Measurements from ENCODE around the gene MSL1. TPM values are rescaled to one million over a fixed set of nuclear protein-coding genes. Genes with fewer than 3 reads are reported as not detected.

The MSL1 gene
- total and polyA plus RNA-seq, 2 of the 13 experiments (the other 11 are each of a cell fraction or from before 2014, with no cell fraction given) = 63.8 to 88.5 TPM

DNA sequence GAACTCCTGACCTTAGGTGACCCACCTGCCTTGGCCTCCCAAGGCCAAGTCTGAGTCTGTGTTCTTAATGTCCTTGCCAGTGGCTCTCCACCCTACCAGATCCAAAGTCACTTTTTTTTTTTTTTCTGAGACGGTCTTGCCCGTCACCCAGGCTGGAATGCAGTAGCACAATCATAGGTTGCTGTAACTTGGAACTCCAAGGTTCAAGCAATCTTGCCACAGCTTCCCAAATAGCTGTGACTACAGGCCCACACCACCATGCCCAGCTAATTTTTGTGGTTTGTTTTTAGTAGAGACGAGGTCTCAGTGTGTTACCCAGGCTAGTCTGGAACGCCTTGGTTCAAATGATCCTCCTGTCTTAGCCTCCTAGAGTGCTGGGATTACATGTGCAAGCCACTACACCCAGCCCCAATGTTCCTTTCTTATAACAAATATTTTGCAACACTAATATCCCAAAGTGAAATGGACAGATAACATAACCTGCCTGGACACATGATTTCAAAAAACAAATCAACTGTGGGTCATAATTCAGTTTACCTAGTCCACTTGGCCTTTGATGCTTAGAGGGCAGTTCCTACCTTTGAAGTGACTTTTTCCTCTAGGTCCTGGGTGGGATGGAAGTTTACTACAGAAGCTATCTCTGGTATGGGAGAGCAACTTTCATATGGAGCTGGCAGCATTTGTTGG, 51.5 kb downstream of the MSL1 start (continued):
- TF ChIP-seq, protein P1, sequence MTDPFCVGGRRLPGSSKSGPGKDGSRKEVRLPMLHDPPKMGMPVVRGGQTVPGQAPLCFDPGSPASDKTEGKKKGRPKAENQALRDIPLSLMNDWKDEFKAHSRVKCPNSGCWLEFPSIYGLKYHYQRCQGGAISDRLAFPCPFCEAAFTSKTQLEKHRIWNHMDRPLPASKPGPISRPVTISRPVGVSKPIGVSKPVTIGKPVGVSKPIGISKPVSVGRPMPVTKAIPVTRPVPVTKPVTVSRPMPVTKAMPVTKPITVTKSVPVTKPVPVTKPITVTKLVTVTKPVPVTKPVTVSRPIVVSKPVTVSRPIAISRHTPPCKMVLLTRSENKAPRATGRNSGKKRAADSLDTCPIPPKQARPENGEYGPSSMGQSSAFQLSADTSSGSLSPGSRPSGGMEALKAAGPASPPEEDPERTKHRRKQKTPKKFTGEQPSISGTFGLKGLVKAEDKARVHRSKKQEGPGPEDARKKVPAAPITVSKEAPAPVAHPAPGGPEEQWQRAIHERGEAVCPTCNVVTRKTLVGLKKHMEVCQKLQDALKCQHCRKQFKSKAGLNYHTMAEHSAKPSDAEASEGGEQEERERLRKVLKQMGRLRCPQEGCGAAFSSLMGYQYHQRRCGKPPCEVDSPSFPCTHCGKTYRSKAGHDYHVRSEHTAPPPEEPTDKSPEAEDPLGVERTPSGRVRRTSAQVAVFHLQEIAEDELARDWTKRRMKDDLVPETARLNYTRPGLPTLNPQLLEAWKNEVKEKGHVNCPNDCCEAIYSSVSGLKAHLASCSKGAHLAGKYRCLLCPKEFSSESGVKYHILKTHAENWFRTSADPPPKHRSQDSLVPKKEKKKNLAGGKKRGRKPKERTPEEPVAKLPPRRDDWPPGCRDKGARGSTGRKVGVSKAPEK (CRISPR knock-in tag; IDR thresholded peaks at IDR 0.05; ENCODE audit: borderline replicate concordance) = no peak
- peak; percentile 81 for TF ChIP-seq BCL6 (CRISPR knock-in tag; IDR thresholded peaks at IDR 0.05)
- TF ChIP-seq MEIS2 (CRISPR knock-in tag; IDR thresholded peaks at IDR 0.05) = no peak
- no peak for TF ChIP-seq ZNF781 (CRISPR knock-in tag; IDR thresholded peaks at IDR 0.05; ENCODE audit: borderline replicate concordance, not compliant biosample characterization)
- 0 out of 2 replicates have a peak, but pooled peaks have one; percentile 51 for TF ChIP-seq ZNF232 (CRISPR knock-in tag; IDR thresholded peaks at IDR 0.05; ENCODE audit: borderline replicate concordance)
- no peak for TF ChIP-seq FOXM1 (CRISPR knock-in tag; IDR thresholded peaks at IDR 0.05)
- no peak for TF ChIP-seq SIN3B (IDR thresholded peaks at IDR 0.05; ENCODE audit: low read length)
- TF ChIP-seq NAIF1 (CRISPR knock-in tag; IDR thresholded peaks at IDR 0.05; ENCODE audit: borderline replicate concordance) = 0 out of 2 replicates have a peak, but pooled peaks have one; percentile 44
- no peak for TF ChIP-seq PHB2 (IDR thresholded peaks at IDR 0.05; ENCODE audit: partially characterized antibody)
- TF ChIP-seq RFXAP (CRISPR knock-in tag; IDR thresholded peaks at IDR 0.05; ENCODE audit: borderline replicate concordance) = 0 out of 2 replicates have a peak, but pooled peaks have one; percentile 21
- TF ChIP-seq MAF1 (CRISPR knock-in tag; IDR thresholded peaks at IDR 0.05; ENCODE audit: borderline replicate concordance) = no peak
- TF ChIP-seq, protein P2, sequence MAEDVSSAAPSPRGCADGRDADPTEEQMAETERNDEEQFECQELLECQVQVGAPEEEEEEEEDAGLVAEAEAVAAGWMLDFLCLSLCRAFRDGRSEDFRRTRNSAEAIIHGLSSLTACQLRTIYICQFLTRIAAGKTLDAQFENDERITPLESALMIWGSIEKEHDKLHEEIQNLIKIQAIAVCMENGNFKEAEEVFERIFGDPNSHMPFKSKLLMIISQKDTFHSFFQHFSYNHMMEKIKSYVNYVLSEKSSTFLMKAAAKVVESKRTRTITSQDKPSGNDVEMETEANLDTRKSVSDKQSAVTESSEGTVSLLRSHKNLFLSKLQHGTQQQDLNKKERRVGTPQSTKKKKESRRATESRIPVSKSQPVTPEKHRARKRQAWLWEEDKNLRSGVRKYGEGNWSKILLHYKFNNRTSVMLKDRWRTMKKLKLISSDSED (CRISPR knock-in tag; IDR thresholded peaks at IDR 0.05) = no peak
- TF ChIP-seq, protein P3, sequence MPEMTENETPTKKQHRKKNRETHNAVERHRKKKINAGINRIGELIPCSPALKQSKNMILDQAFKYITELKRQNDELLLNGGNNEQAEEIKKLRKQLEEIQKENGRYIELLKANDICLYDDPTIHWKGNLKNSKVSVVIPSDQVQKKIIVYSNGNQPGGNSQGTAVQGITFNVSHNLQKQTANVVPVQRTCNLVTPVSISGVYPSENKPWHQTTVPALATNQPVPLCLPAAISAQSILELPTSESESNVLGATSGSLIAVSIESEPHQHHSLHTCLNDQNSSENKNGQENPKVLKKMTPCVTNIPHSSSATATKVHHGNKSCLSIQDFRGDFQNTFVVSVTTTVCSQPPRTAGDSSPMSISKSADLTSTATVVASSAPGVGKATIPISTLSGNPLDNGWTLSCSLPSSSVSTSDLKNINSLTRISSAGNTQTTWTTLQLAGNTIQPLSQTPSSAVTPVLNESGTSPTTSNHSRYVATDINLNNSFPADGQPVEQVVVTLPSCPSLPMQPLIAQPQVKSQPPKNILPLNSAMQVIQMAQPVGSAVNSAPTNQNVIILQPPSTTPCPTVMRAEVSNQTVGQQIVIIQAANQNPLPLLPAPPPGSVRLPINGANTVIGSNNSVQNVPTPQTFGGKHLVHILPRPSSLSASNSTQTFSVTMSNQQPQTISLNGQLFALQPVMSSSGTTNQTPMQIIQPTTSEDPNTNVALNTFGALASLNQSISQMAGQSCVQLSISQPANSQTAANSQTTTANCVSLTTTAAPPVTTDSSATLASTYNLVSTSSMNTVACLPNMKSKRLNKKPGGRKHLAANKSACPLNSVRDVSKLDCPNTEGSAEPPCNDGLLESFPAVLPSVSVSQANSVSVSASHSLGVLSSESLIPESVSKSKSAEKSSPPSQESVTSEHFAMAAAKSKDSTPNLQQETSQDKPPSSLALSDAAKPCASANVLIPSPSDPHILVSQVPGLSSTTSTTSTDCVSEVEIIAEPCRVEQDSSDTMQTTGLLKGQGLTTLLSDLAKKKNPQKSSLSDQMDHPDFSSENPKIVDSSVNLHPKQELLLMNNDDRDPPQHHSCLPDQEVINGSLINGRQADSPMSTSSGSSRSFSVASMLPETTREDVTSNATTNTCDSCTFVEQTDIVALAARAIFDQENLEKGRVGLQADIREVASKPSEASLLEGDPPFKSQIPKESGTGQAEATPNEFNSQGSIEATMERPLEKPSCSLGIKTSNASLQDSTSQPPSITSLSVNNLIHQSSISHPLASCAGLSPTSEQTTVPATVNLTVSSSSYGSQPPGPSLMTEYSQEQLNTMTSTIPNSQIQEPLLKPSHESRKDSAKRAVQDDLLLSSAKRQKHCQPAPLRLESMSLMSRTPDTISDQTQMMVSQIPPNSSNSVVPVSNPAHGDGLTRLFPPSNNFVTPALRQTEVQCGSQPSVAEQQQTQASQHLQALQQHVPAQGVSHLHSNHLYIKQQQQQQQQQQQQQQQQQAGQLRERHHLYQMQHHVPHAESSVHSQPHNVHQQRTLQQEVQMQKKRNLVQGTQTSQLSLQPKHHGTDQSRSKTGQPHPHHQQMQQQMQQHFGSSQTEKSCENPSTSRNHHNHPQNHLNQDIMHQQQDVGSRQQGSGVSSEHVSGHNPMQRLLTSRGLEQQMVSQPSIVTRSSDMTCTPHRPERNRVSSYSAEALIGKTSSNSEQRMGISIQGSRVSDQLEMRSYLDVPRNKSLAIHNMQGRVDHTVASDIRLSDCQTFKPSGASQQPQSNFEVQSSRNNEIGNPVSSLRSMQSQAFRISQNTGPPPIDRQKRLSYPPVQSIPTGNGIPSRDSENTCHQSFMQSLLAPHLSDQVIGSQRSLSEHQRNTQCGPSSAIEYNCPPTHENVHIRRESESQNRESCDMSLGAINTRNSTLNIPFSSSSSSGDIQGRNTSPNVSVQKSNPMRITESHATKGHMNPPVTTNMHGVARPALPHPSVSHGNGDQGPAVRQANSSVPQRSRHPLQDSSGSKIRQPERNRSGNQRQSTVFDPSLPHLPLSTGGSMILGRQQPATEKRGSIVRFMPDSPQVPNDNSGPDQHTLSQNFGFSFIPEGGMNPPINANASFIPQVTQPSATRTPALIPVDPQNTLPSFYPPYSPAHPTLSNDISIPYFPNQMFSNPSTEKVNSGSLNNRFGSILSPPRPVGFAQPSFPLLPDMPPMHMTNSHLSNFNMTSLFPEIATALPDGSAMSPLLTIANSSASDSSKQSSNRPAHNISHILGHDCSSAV (CRISPR knock-in tag; IDR thresholded peaks at IDR 0.05; ENCODE audit: borderline replicate concordance) = no peak
- 0 out of 2 replicates have a peak, but pooled peaks have one; percentile 46 for TF ChIP-seq SP5 (CRISPR knock-in tag; IDR thresholded peaks at IDR 0.05; ENCODE audit: borderline replicate concordance, low read depth)
- TF ChIP-seq, protein P4, sequence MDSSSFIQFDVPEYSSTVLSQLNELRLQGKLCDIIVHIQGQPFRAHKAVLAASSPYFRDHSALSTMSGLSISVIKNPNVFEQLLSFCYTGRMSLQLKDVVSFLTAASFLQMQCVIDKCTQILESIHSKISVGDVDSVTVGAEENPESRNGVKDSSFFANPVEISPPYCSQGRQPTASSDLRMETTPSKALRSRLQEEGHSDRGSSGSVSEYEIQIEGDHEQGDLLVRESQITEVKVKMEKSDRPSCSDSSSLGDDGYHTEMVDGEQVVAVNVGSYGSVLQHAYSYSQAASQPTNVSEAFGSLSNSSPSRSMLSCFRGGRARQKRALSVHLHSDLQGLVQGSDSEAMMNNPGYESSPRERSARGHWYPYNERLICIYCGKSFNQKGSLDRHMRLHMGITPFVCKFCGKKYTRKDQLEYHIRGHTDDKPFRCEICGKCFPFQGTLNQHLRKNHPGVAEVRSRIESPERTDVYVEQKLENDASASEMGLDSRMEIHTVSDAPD (CRISPR knock-in tag; IDR thresholded peaks at IDR 0.05) = no peak
